ENCODE results near the gene SLC6A6. TPM values are rescaled to one million over a fixed set of nuclear protein-coding genes. Genes with fewer than 3 reads are reported as not detected.

The SLC6A6 gene
- total RNA-seq, 2 experiments from 2014 or later, result 44.2 to 46.4 TPM

- ChIA-PET POLR2A (no interaction called here), CTCF (no interaction called here)
Observed at GRCh38 chr3:14488286-14489041, 86.1 kb downstream of the SLC6A6 start.

DNA sequence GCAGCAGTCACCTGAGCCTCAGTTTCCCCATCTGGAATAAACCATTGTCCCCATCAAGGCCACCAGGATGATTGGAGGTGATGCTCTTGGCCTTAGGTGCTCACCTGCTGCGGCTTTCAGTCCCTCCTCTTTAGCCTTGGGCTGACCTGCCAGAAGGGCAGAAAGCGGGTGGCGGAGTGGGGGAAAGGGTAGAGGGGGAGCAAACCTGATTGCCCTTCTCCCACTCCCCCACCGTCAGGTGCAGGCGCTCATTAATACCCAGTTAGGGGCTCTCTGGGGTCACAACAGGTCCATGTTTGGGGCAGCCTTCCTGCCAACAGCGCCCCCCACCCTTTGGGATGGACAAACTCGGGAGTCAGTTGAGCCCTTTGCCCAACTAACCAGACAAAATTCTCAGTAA, 87.2 kb downstream of the SLC6A6 start:
- CTCF ChIA-PET, result no interaction called here
- POLR2A ChIA-PET, result no interaction called here

DNA sequence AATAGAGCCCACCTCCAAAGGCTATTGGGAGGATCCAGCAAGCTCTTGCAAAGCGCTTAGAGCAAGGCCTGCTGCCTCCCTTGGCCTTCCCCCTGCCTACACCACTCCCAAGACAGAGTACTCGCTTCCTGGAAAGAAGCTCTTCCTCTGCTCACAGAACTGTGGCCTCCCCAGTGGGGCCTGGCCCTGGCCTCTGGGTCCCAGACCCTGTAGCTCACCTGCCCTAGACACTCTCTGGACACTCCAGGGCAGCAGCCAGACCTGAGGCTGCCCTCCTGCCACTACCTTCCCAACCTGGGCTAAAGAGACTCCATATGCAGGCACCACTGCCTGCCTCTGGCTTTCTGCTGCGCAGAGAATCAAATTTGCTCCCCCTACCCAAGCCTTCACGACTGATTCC, 87.8 kb downstream of the SLC6A6 start:
- ChIA-PET CTCF (no interaction called here), POLR2A (no interaction called here)

- ChIA-PET CTCF (no interaction called here), POLR2A (no interaction called here)
Observed at GRCh38 chr3:14490831-14491230, 88.4 kb downstream of the SLC6A6 start.

DNA sequence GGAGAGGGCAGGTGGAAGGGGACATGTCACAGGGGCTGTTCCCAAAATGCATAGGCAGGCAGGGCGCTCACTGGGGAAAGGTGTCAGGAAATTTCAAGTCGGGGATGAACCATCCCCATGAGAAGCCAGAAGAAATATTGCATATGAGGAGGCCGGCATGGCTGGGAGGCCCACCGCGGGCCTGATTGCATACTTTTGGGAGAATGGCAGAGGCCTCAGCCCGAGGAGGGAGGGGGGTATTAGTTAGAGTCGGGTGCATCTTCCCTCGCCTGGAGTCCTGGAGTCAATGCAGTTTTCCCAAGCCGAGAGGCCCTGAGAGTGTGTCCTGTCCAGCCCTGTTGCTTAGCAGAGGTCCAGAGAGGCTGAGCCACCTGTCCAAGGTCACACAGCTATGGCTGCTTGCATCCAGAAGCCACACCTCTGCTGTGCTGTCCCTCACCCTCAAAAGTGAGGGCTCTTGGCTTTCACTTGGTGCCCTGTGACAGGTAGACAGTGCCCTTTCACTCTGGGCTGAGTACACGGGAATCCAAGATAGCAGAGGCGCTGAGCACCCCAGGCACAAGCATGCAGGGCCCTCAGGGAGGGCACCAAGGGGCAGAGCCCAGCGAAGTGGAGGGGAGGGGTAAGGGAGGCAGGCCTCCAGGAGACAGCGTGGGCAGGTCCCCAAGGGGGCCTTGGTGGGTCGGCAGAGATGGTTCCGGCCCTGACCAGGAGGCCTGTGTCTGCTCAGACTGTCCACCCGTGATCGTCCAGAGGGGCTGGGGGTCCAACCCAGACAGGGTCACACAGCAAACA, 89.2 kb downstream of the SLC6A6 start:
- ChIA-PET POLR2A (no interaction called here), CTCF (no interaction called here)

- ChIA-PET POLR2A (no interaction called here), CTCF (no interaction called here)
Observed at GRCh38 chr3:14492948-14493881, 90.8 kb downstream of the SLC6A6 start.

DNA sequence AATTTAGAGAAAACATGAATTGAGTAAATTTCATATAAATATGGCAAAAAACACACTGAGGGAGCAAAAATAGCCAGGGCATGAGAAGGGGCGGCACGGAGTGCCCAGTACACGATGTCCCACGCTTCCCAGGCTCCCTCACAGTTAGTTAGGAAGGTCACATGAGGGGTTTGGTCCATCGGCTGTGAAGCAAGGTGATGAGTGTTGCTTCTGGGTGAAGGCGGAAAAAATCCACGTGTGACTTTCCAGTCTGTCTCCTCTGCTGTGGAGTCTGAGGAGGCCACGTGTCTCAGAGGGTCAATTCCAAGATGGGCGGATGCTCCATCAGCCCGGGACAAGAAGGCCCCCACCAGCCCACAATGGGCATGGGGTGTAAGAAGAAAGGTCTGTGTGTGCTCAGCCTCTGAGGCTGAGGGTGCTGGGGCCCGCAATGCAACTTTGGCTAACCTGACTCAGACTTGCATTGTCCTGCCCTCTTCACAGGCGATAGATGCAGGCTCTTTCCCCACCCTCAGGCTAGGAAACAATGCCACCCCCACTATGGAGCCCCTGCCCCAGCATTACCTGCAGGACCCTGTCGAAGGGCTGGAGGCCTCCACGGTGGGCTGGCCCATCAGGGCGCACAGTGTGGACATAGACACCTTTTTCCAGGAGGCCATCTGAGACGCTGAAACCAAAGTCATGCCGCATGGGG, 92.0 kb downstream of the SLC6A6 start:
- POLR2A ChIA-PET, result no interaction called here
- CTCF ChIA-PET, result no interaction called here

GRCh38 chr3:14494973-14495300, 92.5 kb downstream of the SLC6A6 start:
- CTCF ChIA-PET, result no interaction called here

DNA sequence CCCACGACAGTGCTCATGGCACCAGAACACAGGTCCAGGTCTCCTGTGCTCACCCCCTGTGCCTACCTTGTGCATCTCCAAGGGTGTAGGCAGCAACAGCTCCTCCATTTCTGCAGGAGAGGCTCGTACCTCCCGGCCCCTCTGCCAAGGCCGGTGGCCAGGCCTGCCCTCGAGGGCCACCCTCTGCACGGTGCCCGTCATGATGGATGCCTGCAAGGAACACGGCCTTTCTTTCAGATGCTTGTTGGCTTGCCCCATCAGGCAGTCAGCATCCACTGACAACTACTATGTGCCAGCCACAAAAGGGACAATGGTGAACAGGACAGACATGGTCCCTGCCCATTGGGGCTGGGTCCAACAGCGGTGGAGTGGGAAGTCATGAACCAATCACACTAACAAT, 93.9 kb downstream of the SLC6A6 start:
- POLR2A ChIA-PET, result no interaction called here
- CTCF ChIA-PET, result no interaction called here

More at GRCh38 chr3:14494973-14495300, 92.5 kb downstream of the SLC6A6 start:
- POLR2A ChIA-PET, result no interaction called here

- CTCF ChIA-PET, result interaction anchor here (0.7 kb wide), 1 partner anchor 607 kb away, joined by 4 read pairs; no protein-coding TSS in a partner anchor
- POLR2A ChIA-PET, result no interaction called here
Observed at GRCh38 chr3:14497321-14497720, 94.9 kb downstream of the SLC6A6 start.

DNA sequence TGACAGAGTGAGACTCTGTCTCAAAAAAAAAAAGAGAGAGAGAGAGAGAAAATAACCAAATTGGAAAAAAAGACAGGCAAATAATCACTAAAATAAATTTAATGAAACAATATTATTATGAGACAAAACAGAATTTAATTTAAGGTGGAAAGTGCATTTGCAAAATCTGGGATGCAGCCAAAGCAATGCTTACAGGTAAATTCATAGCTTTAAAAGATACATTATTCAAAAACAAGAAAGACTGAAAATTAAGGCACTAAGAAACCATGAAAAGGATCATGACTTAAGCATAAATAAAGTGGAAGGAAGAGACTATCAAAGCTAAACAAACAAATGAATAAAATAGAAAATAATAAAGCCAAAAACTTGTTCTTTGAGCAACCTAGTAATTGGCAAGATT, 100.1 kb downstream of the SLC6A6 start:
- ChIA-PET CTCF (no interaction called here), POLR2A (no interaction called here)

GRCh38 chr3:14503033-14503705, 100.8 kb downstream of the SLC6A6 start:
- ChIA-PET CTCF (no interaction called here), POLR2A (no interaction called here)

DNA sequence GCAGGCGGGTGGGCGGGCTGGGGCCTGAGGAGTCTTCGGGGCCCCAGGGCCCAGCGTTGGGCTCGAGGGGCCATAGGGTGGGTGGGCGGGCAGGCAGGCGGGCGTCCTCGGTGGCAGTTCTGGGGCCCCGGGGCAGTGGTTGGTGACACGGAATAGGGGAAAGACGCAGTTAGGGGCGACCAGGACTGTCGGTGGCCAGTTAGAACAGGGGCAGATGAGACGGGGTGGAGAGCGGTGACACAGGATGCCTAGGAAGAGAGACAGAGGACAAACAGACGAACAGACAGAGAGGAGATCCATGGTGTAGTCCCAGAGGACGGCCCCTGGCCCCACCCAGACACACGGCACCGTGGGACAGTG, 101.3 kb downstream of the SLC6A6 start:
- CTCF ChIA-PET, result no interaction called here
- POLR2A ChIA-PET, result no interaction called here

DNA sequence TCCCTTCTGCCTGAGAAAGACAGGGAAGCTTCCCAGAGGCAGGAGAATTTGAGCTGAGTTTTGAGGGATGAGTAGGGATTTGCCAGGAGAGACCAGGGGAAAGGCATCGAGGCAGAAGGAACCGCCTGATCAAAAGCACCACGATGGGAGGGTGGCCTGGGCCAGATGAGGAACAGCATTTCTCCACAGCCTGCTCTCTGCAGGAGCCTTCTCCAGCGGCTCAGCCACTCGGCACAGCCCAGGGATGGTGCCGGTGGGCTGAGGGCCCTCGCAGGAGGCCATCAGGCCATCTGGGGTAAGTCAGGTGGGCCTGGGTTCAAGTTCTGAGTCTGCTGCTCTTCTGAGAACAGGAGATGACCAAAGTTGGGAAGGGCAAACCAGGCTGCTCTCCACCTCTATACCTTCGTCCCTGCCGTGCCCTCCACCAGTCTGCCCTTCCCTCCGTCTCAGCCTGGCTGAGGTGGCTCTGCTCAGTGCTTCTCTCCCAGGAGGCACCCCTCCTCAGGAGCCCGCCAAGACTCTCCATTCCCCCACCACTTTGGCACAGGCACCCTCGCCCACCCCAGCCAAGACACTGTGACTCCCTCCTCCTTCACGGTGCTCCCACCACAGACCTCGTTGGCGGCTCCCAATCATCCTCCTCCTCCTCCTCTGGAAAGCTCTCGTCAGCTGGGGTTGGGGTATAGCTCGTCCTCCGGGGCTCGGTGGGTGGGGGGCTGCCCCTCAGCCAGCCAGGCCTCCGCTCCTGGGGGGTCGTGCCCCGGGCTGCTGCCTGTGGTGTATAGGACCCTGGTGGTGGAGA, 102.8 kb downstream of the SLC6A6 start:
- CTCF ChIA-PET, result no interaction called here

DNA sequence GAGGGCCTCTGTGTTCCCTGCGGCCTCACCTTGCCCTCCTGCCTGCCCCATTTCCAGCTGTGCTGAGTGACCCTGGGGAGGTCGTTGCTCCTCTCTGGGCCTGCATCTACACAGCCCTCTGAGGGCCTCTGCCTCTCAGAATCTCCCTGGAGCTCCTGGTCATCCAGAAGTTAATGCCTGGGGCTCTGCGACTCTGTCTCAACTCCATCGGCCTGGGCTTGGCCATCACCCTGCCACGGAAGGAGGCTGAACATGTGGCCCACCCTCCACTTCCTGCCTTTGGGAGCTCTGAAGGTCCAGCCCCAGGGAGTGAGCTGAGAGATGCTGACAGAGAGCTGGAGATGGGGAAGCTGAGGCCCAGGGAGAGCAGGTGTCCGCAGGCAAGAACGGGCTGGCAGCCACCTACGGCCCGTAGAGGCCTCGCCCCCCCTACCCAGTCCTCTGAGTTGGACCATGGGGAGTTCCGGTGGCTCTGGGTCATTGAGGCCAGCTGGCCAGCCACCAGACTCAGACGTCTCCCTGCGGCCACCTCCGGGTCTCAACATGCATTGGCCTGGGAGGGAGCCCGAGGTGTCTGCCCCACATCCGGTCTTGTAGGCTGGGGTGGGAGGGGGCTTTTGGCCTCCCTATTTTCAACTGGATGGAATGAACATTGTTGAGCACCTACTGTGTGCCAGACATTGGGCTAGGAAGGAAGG, 103.5 kb downstream of the SLC6A6 start:
- CTCF ChIA-PET, result no interaction called here

More for the DNA sequence above, 102.8 kb downstream of the SLC6A6 start:
- POLR2A ChIA-PET, result no interaction called here

GRCh38 chr3:14506626-14507304, 104.4 kb downstream of the SLC6A6 start:
- CTCF ChIA-PET, result interaction anchor here (1.4 kb wide), 1 partner anchor 414 kb away, joined by 3 read pairs; no protein-coding TSS in a partner anchor
- POLR2A ChIA-PET, result interaction anchor here (0.6 kb wide), 1 partner anchor 75 kb away, joined by 3 read pairs; no protein-coding TSS in a partner anchor

More for the DNA sequence above, 103.5 kb downstream of the SLC6A6 start:
- POLR2A ChIA-PET, result no interaction called here

DNA sequence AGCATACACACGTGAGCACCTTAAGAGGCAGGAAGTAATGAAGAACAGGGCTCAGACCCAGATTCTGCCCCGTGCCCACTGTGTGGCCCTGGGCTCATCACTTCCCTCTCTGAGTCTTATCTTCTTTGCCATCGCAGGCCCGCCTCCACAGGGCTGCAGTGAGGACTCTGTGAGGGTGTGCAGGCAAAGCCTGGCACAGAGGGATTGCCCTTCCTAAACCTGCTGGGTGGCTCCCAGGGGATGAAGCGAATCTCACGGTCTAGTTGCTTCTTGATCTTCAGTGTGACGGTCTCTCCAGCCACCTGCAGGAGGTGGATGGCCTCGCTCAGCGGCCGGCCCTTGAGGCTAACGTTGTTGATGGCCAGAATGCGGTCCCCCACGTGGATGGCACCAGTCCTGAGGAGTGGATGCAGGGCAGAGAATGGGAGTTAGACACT, 104.9 kb downstream of the SLC6A6 start:
- CTCF ChIA-PET, result interaction anchor here (1.4 kb wide), 1 partner anchor 414 kb away, joined by 3 read pairs; no protein-coding TSS in a partner anchor
- POLR2A ChIA-PET, result interaction anchor here (0.6 kb wide), 1 partner anchor 76 kb away, joined by 3 read pairs; no protein-coding TSS in a partner anchor
